Inferior parietal cortex (tissue), 1 donor: ENCODE results near the gene TLE4.
A peak's percentile ranks its signal among the peaks of the same experiment; 100 is the strongest.
"Not testable (repeated sequence)": the region's sequence is repeated elsewhere in the genome, so short reads cannot be mapped to it uniquely, and the experiment has no call there.

Source experiments
- DNase-seq: peaks from one replicate; pipeline ENCODE4 v3.0.0-alpha.2; 2016; ENCODE audit errors: extremely low spot score

The TLE4 gene

GRCh38 chr9:79571309-79572031 is at the start of gene TLE4:
Gene TLE4 (plus strand): TSS chr9:79571965. CDS start chr9:79572791, 826 bp downstream.
- peak; percentile 99 for DNase-seq

GRCh38 chr9:79522793-79523192 is 49.0 kb upstream of the TLE4 start:
- no peak for DNase-seq

DNA sequence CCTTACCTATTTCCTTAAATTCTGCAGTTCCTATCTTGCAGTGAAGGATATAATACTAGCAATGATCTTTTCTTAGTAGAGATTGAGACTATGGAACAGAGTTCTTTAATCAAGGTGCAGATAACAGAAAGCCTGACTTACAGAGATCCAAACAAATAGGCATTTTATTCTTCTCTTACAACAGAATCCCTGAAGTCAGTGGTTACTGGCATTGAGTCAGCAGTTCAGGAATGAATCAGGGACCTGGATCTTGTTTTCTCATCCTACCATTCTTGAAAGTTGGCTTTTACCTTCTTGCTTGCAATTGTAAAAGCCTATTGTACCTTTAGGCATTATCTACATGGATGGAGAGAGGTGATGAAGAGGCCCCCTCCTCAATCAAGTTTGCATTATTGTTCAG is 47.5 kb upstream of the TLE4 start:
- no peak for DNase-seq

DNA sequence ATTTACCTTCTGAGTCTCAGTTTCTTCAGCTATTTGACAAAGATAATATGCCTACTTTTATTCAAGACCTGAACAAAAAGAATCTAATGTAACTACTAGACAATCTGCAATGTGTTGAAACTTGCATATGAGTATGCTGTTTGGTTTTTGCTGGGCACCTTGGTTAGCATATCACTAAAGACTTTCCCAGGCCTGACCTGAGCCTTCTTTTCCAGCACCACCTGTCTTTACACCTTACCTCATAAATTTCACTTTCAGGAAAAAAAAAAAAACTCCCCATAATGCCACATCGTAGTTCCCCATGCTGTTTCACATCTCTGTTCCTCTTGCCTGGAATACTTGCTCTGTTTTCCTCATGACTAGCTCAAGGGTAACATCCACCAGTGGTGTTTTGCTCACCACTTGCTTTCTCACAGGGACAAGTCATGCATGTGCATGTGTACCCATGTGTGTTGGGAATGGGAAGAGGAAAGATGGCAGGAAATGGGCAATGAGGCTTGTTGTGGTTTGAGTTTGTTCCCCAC is 45.6 kb upstream of the TLE4 start:
- no peak for DNase-seq

DNA sequence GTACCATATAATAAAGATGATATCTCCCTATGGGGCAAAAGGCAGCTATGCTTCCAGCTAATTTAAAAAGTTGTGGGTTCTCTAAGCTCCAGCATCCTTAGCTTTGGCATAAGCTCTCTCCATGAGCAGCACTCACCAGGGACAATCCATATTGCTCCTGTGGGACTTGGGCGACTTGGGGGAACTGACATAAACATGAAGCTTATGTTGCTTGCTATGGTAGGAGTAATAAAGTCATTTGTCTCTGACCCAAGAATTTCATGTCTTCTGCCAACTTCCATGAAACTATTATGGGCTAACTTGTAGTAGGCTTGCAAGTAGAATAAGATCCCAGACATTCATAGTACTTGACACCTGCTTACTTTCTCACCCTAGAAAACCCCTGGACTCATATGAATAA is 36.2 kb upstream of the TLE4 start:
- DNase-seq: no peak

- DNase-seq: no peak
These were observed 33.9 kb upstream of the TLE4 start for GRCh38 chr9:79537838-79538237.

- DNase-seq: no peak
These were observed 28.8 kb upstream of the TLE4 start for GRCh38 chr9:79542735-79543620.

GRCh38 chr9:79544375-79544774 is 27.4 kb upstream of the TLE4 start:
- not testable (repeated sequence) for DNase-seq

DNA sequence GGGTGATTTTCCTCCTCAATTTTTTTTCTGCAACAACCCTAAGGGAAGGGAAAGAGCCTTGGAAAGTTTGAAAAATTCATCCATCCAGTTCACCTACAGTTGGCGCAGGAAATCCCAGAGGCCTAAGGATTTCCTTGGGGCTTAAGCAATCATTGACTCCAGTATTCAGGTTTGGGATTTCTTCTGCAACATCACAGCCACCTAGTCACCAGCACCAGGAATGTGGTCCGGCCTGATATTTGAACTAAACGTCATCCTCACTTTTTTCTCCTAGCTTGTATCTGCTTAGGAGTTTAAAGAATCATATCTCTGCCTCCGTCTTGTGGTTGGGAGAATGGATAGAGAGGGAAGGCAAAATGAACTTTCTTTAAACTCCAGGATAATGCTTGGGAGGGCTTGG is 20.2 kb upstream of the TLE4 start:
- no peak for DNase-seq

DNA sequence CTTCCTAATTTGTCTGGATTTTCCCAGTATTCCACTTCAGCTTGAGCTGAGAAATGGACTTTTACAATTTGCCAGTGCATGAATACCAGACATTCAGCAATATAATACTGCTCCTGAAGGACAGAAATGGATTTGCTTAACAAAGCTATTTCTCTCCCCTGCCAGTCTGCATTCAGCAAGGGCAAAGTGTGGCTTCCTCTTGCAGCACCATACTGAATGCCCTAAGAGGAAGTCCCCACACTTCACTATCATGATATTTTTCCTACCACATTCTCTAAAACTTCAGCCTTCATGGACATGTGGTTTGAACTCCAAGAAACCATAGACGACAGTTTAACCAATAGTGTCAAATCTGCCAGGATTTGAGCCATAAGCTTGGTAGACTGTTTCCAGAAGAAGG is 19.8 kb upstream of the TLE4 start:
- no peak for DNase-seq

GRCh38 chr9:79555474-79556089 is 16.2 kb upstream of the TLE4 start:
- DNase-seq: no peak

DNA sequence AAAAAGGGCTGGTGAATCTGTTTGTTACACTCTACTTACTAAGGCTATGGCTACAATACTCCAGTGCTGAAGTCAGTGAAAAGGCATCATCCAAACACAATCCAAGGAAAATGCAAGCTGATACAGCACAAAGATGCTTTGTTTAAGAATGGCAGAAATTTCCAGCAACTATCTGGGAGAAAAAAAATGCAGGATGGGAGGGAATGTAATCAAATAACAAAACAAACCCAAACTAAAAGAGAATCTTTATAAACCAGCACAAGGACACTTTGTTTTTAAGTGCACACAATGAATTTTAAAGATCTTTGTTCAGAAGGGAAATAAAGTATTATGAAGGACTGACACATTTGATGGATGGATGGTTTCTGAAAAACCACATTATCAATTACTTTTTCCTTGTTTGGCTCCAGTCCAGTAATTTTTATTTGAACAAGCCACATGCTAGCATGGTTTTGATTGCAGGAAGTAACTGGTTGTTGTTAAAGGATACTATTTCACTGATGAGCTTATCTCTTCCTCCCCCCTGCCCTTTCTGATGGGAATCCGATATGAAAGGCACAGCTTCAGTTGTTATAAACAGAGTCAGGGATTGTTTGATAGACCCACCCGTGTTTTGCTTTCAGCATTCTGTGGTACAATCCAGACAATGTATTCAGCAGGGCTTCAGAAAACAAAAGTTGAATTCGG is 12.1 kb upstream of the TLE4 start:
- DNase-seq: peak; percentile 86

- no peak for DNase-seq
These were observed 8.9 kb upstream of the TLE4 start for GRCh38 chr9:79562749-79563386.

GRCh38 chr9:79564105-79564504 is 7.7 kb upstream of the TLE4 start:
- DNase-seq: no peak

DNA sequence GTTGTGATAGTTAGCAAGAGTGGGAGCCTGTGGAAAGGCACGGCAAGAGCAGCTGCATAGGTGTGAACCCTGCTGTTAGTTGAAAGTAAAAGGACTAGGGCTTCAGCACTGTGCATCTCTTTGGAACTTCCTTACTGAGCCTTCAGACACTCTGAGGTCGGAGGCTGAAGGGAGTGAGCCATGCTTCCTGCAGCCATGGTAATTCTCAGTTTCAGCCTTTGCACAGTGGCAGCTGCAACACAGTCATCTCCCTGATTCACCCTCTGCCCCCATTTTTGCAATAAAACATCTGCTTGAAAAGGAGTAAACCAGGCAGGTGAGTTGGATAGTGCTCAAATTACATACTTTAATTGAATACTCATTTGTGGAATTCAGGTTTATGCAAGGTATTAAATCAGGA is 6.5 kb upstream of the TLE4 start:
- no peak for DNase-seq

- no peak for DNase-seq
These were observed 4.1 kb upstream of the TLE4 start for GRCh38 chr9:79567671-79568098.

- DNase-seq: peak; percentile 2
These were observed 3.2 kb upstream of the TLE4 start for GRCh38 chr9:79568337-79569101.

GRCh38 chr9:79569814-79570447 is 1.8 kb upstream of the TLE4 start:
- DNase-seq: no peak

GRCh38 chr9:79570448-79571308 is 1.1 kb upstream of the TLE4 start:
- DNase-seq: no peak
